HEK293T (cell line): ENCODE data around the gene OLFM1.

Source experiments
- ELF4 ChIP-seq: fragments of 450-650 bp; IDR thresholded peaks from 2 replicates; pipeline ENCODE4 v1.6.1; 2017; ENCODE audit warnings: antibody characterized with exemption
- FOXK2 ChIP-seq: fragments of 450-650 bp; IDR thresholded peaks from 2 replicates; pipeline ENCODE4 v1.6.1; 2016; ENCODE audit warnings: mild to moderate bottlenecking
- FOXM1 ChIP-seq: fragments of 450-650 bp; IDR thresholded peaks from 2 replicates; pipeline ENCODE4 v1.6.1; 2017; ENCODE audit warnings: mild to moderate bottlenecking, borderline replicate concordance
- HDGF ChIP-seq: fragments of 450-650 bp; IDR thresholded peaks from 2 replicates; pipeline ENCODE4 v1.6.1; 2017; ENCODE audit warnings: antibody characterized with exemption, borderline replicate concordance
- SP1 ChIP-seq: fragments of 450-650 bp; IDR thresholded peaks from 2 replicates; pipeline ENCODE4 v1.6.1; 2017
- TARDBP ChIP-seq: fragments of 450-650 bp; IDR thresholded peaks from 2 replicates; pipeline ENCODE4 v1.6.1; 2016
- ZNF384 ChIP-seq: fragments of 450-650 bp; IDR thresholded peaks from 2 replicates; pipeline ENCODE4 v1.6.1; 2016

- no peak for TF ChIP-seq TARDBP
- TF ChIP-seq ELF4 = no peak
- TF ChIP-seq FOXM1 = no peak
- no peak for TF ChIP-seq SP1
- TF ChIP-seq ZNF384 = no peak
- TF ChIP-seq FOXK2 = no peak
- TF ChIP-seq HDGF = no peak
Observed at GRCh38 chr9:135051316-135052038, 36.0 kb upstream of the OLFM1 start.
